ENCODE measurements around the gene STK39.

STK39 gene

GRCh38 chr2:168207851-168208250 is 39.5 kb downstream of the STK39 start:
- DNase-seq, result no peak

DNA sequence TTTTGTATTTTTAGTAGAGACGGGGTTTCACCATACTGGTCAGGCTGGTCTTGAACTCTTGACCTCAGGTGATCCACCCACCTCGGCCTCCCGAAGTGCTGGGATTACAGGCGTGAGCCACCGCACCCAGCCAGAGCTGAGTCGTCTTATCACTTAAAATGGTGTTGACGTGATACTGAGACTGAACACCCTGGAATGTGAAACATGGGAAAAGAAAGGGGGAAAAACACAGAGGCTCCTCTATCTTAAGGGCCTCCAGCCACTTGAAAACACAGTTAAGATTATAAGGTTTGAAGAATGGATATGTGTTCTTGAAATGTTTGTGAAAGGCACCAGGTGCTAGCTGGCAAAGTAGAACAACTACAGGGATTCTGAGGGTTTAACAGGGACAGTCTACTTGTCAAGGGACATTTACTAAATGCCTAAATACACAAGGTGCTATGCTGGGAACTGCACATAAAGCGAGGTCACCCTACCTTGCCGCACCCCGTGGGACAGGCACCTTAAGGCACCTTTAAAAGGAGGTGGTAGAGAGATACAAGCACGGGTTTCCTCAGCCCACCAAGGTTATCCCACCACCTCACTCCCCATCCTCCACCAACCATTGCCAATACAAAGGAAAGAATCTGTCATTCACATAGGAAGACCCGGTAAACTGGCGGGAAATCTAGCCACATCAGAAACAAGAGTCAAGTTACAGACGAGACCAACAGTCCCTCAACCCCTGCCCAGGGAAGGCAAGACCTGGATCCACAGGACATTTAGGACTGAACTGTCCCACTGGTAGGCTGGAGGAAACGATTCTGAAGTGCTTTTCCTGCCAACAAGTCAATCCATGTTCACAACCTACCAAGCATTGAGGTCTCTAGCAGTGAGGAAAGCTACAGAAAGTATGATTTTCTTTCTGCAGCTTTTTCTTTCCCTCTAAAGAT is 43.4 kb downstream of the STK39 start:
- no peak for DNase-seq

DNA sequence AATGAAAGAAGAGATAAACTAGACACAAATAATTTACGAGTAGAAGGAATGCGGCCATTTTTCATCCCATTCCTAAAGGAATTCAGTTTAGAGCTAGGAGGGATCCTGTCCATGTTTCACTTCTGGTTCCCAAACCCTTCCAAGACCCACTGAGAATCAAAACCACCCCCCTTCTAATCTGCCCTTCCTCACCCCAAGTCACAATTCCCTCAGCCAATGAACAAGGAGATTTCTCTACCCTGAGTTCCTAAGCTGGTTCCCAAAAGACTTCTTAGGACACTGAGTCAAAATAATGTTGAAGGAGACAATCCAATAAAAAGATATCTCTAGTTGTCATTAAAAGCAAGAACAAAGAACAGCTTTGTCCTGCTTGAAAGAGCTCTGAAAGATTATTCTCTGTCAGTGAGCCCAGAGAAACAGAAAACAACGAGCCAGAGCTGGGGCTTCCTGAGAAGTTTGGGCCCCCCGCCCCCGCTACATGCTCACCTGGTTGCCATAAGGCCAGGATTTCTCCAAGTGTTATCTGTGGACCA is 45.7 kb downstream of the STK39 start:
- no peak for DNase-seq

DNA sequence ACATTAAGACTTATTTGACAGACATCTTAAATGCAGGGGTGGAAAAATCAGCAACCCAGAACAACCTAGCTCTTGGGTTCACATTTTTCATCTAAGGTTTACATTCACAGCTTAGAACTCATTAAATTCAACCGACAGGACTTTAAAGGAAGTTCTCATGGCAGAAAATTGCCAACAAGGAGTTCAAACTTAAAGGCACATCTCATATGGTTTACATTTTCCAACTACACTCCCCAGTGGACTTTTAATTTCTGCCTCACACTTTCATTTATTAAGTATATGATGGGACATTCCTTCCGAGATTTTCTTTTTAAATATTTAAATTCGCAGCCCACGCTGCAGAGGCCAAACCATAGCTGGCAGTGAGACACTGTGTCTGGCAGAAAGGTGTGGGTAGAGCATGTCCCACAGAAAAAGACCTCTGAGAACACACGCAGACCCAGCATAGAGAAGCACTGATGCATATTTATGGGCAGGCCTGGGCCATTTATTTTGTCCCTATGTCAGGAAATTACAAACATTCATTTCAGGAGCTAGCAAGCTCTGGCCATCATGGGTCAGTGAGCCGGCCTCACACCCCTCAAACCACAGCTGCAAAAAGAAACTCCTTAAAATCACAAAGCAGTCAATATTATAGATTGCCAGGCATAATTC is 46.3 kb downstream of the STK39 start:
- DNase-seq, result no peak

DNA sequence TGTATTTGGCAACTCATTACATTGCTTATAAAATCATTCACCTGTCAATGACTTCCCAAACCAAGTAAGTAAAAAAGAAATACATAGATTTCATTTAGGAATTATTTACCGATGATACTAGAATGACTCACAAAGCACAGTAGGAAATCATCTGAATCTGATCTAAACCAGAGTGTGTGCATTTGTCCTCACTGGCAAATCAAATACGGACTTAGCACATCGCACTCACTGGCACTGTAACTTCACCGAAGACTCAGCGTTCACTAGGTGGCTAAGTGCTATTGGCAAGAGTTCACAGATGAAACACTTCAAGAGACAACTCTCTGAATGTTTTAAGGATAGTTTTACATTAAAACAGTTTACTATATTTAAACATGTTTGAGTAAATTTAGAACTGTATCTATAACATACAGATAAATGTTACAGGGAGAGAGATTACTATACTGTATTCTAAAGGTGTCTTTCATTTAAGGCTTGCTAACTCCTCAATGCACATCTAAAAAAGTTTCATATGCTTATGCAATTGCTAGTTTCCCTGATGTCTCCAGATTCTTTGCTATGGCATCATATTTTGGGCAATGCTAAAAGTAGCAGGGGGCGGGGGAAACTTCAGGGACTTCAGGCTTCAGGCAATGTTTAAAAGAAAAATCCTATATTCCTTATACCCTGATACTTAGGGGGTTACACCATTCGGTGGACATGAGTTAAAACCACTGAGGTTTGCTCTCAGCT is 48.8 kb downstream of the STK39 start:
- no peak for DNase-seq

- no peak for DNase-seq
Measured at GRCh38 chr2:168196764-168197180, 50.6 kb downstream of the STK39 start.

- no peak for DNase-seq
Measured at GRCh38 chr2:168194784-168195522, 52.4 kb downstream of the STK39 start.

GRCh38 chr2:168192839-168193616 is 54.4 kb downstream of the STK39 start:
- peak in 1 of 2 experiments; percentile 18 for DNase-seq

DNA sequence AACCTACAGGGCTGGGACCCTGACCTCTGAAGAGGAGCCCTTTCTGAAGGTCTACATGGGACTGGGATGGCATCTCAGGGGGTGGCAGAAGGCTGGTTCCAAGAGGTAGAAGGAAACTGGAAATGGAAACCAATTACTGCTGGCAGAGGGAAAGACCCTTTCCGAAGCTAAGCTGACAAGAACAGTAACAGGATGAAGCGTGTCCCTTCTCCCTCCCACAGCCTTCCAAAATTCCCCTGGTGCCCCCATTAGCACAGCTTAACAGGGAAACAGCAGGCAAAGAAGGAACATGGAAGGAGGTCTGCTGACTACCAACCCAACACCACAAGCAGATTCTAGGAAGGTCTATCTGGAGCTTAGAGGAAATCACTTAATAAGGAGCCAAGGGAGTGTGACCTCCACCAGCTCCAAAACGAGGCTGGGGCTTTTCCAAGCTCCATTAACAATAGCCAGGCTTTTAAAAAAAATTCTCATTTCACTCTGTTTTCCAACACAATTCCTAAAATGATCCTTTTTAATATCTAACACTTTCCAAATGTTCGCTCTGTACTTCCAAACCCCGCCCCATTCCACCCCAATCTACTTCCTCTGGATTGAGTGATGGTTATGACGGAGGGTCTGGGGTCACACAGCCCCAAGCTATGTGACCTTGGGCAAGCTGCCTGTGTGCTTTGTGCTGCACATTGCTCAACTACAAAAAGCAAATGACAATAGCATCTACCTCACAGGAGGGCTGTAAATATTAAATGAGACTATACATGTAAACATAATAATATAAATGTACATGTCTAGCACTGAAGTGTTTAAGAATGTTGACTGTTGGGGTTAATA is 55.2 kb downstream of the STK39 start:
- DNase-seq, result no peak

- no peak for DNase-seq
Measured at GRCh38 chr2:168190590-168191336, 56.6 kb downstream of the STK39 start.

DNA sequence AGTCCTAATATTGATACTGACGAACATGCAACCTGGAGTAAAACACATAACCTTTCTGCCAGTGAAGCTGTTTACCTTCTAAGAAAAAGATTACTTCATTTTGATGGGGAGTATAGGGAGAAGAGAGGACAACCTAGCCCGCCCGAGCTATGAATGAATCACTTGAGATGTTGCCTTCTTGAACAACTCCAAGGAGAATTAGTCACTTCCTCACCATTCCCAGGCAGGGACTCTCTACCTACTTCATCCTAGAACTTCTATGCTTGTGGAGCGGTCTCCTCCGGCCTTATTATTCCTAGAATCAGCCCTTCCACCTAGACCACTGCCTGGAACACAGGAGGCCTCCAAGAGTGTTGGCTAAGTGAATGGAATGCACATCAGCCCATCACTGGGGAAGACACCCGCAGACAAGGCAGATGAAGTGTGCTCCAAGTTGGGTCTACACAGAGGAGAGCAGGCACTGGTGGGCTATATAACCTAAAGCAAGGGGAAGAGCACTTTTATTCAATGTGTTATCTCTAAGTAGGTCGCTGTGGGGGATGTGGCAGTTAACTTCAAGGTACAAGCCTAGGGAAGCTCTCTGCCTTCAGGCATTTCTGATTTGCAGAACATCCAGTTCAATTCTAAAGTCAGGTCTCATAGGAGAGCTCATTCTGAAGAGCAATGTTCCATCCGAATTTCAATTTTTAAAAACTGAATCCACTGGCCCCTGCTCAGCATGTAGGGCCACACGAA is 57.4 kb downstream of the STK39 start:
- DNase-seq, result no peak

- DNase-seq, result no peak
Measured at GRCh38 chr2:168188002-168188401, 59.4 kb downstream of the STK39 start.

DNA sequence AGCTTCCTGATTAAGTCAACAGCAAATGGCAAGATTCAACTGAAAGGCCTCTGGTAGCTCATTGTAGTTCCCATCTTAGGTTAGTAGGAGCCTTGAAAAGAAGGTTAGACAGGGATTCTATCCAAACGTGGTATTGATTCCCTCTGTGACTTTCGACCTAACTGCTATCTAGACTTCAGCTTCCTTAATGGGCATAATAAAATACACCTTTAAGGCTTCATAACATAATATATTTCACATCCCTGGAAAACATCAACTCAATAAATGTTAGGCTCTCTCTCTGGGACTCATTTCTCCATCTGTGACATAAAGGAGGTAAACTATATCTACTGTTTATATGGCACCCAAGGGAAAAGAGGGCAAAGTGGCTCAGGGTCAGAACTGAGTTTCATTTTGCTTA is 60.9 kb downstream of the STK39 start:
- no peak for DNase-seq

DNA sequence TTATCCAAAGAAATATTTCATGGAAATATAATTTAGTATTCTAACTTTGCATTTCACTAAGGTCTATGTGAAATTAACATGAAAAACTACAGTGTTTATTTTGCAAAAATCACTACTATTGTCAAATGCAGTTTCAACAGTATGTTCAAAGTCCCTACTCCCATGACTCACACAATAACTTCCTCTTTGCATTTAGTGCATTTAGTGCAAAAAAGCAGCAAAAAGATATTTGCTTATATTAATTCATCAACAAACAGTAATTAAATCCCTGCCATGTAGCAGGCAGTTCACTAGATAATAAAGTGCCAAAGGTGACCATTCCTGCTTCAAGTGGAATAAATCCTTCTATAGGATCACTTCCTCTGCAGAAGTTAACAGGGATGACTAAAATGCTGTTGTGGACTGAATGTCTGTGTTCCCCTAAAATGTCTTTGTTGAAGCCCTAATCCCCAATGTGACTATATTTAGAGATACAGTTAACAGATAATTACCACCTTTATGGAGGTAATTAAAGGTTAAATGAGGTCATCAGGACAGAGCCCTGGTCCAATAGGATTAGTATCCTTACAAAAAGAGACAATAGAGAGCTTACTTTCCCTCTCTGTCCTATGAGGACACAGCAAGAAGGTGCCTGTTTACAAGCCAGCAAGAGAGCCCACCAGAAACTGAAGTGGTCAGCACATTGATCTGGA is 61.7 kb downstream of the STK39 start:
- no peak for DNase-seq

GRCh38 chr2:168184681-168185513 is 62.5 kb downstream of the STK39 start:
- no peak for DNase-seq

DNA sequence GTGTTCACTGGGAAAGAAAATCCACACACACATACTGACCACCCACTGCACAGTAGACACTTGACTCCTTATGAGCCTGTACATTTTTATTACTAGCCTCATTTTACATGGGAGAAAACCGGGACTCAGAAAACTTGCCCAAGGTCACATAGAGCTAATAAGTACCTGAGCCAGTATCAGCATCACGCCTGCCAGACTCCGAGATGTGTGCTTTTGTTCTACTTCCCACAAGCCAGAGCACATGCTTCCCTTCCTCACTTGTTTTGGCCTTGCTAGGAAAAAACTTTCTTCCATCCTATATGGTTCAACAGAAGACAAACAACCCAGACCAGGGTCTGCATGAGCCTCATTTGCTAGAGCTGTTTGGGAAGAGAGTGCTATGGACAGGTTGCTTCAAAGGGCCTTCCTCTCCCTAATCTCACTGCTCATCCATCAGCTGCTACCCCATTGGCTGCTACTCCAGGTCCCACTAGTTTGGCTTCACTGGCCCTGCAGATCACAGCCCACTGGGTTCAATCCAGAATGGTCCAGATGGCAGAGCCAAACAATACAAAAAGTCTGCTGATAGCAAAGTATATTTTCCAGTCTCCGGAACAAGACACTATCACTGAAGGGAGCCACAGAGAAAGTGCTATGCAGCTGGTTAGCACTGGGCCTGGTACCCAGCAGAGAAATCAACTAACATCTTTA is 63.9 kb downstream of the STK39 start:
- no peak for DNase-seq
